Measurements from ENCODE around the gene RAD23A. TPM values are rescaled to one million over a fixed set of nuclear protein-coding genes. Genes with fewer than 3 reads are reported as not detected.
A peak's percentile ranks its signal among the peaks of the same experiment; 100 is the strongest.

The RAD23A gene
- total and polyA plus RNA-seq, 4 donors, result 79.7 to 186 (median 117) TPM

- ATAC-seq (ENCODE audit: insufficient read depth, low FRiP score) (no peak), DNase-seq (no peak)
- Histone ChIP-seq H3K36me3 (ENCODE audit: control insufficient read depth in 4 of 4, insufficient read depth in 4 of 4, low read length in 4 of 4) (no peaks in the 10 kb centered on the region), H3K9ac (ENCODE audit: insufficient read depth in 1 of 2, low read length in 2 of 2) (no peak overlapping the region), H3K4me1 (ENCODE audit: control insufficient read depth in 5 of 5, insufficient read depth in 5 of 5, low read length in 5 of 5) (peaks cover 0 to 2% (median 0%) of the 10 kb centered on the region in 5 donors), H3K9me3 (ENCODE audit: control insufficient read depth in 4 of 4, insufficient read depth in 3 of 4, low read length in 3 of 4) (no peaks in the 10 kb centered on the region), H3K4me3 (no peak overlapping the region), H3K27ac (ENCODE audit: low read depth in 1 of 2, low read length in 1 of 2) (no peak overlapping the region), H3K27me3 (ENCODE audit: control insufficient read depth in 3 of 3, insufficient read depth in 3 of 3, low read length in 2 of 3) (no peaks in the 10 kb centered on the region)
- WGBS, 2 donors, result 79 to 88% methylated on average over 9 of the region's 9 CpGs
- TF ChIP-seq, protein P1, sequence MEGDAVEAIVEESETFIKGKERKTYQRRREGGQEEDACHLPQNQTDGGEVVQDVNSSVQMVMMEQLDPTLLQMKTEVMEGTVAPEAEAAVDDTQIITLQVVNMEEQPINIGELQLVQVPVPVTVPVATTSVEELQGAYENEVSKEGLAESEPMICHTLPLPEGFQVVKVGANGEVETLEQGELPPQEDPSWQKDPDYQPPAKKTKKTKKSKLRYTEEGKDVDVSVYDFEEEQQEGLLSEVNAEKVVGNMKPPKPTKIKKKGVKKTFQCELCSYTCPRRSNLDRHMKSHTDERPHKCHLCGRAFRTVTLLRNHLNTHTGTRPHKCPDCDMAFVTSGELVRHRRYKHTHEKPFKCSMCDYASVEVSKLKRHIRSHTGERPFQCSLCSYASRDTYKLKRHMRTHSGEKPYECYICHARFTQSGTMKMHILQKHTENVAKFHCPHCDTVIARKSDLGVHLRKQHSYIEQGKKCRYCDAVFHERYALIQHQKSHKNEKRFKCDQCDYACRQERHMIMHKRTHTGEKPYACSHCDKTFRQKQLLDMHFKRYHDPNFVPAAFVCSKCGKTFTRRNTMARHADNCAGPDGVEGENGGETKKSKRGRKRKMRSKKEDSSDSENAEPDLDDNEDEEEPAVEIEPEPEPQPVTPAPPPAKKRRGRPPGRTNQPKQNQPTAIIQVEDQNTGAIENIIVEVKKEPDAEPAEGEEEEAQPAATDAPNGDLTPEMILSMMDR (IDR thresholded peaks at IDR 0.05; ENCODE audit: control extremely low read depth, extremely low read depth), result no peak
Observed at GRCh38 chr19:12907166-12907565, 38.5 kb upstream of the RAD23A start.

DNA sequence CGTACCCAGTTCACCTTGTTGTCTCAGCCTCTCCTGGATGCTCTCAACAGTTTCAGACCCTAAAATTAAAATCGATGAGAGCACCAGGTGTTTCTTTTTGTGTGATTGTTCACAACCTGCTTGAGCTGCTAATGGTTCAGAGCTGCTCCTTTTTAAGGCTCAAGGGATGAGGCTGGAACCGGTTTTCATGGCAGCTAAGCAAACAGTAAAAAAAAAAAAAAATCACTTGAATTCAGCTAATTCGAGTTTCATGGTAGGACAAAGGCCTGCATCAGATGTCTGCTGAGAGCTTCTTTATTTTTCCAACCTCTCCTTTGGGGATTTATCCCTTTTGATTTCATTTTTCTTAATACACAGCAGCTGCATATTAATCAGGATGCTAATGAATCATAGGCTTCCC lies 33.1 kb upstream of the RAD23A start:
- Histone ChIP-seq H3K9ac (ENCODE audit: insufficient read depth in 1 of 2, low read length in 2 of 2) (peak overlapping the region in 1 of 2 donors; percentile 69), H3K27ac (ENCODE audit: low read depth in 1 of 2, low read length in 1 of 2) (no peak overlapping the region), H3K27me3 (ENCODE audit: control insufficient read depth in 3 of 3, insufficient read depth in 3 of 3, low read length in 2 of 3) (no peaks in the 10 kb centered on the region), H3K9me3 (ENCODE audit: control insufficient read depth in 4 of 4, insufficient read depth in 3 of 4, low read length in 3 of 4) (no peaks in the 10 kb centered on the region), H3K4me1 (ENCODE audit: control insufficient read depth in 5 of 5, insufficient read depth in 5 of 5, low read length in 5 of 5) (peaks cover 0 to 22% (median 13%) of the 10 kb centered on the region in 5 donors), H3K4me3 (no peak overlapping the region), H3K36me3 (ENCODE audit: control insufficient read depth in 4 of 4, insufficient read depth in 4 of 4, low read length in 4 of 4) (no peaks in the 10 kb centered on the region)
- peak in 2 of 3 donors; percentile 24 to 71 for DNase-seq
- WGBS, 2 donors, result 49 to 59% methylated on average over 4 of the region's 4 CpGs
- no peak for ATAC-seq (ENCODE audit: insufficient read depth, low FRiP score)
- TF ChIP-seq, protein P1 (IDR thresholded peaks at IDR 0.05; ENCODE audit: control extremely low read depth, extremely low read depth), result no peak

- TF ChIP-seq, protein P1 (IDR thresholded peaks at IDR 0.05; ENCODE audit: control extremely low read depth, extremely low read depth), result no peak
- H3K27me3 ChIP-seq (ENCODE audit: control insufficient read depth in 3 of 3, insufficient read depth in 3 of 3, low read length in 2 of 3), result no peaks in the 10 kb centered on the region
- H3K9me3 ChIP-seq (ENCODE audit: control insufficient read depth in 4 of 4, insufficient read depth in 3 of 4, low read length in 3 of 4), result no peaks in the 10 kb centered on the region
- H3K36me3 ChIP-seq (ENCODE audit: control insufficient read depth in 4 of 4, insufficient read depth in 4 of 4, low read length in 4 of 4), result no peaks in the 10 kb centered on the region
- no peak overlapping the region for H3K4me3 ChIP-seq
- H3K27ac ChIP-seq (ENCODE audit: low read depth in 1 of 2, low read length in 1 of 2), result peak overlapping the region; percentile 45 to 60
- DNase-seq (peak; percentile 96 to 97 (median 97)), ATAC-seq (ENCODE audit: insufficient read depth, low FRiP score) (no peak)
- peak overlapping the region in 1 of 2 donors; percentile 69 for H3K9ac ChIP-seq (ENCODE audit: insufficient read depth in 1 of 2, low read length in 2 of 2)
- peaks cover 0 to 22% (median 13%) of the 10 kb centered on the region in 5 donors for H3K4me1 ChIP-seq (ENCODE audit: control insufficient read depth in 5 of 5, insufficient read depth in 5 of 5, low read length in 5 of 5)
- WGBS, 2 donors, result 4 to 9% methylated on average over 22 of the region's 22 CpGs
Observed at GRCh38 chr19:12913011-12913561, 32.6 kb upstream of the RAD23A start.
